Prostate gland (tissue), 1 donor: ENCODE data around the gene CACFD1.

Source experiments
- POLR2A ChIP-seq: fragments of 450-650 bp; IDR thresholded peaks from one replicate; pipeline ENCODE4 v1.6.1; 2016; ENCODE audit warnings: antibody characterized with exemption, mild to moderate bottlenecking
- POLR2AphosphoS5 ChIP-seq: sonication (generic); formaldehyde crosslinking; IDR thresholded peaks from one replicate; pipeline ENCODE4 v1.6.1; 2017; ENCODE audit warnings: antibody characterized with exemption

DNA sequence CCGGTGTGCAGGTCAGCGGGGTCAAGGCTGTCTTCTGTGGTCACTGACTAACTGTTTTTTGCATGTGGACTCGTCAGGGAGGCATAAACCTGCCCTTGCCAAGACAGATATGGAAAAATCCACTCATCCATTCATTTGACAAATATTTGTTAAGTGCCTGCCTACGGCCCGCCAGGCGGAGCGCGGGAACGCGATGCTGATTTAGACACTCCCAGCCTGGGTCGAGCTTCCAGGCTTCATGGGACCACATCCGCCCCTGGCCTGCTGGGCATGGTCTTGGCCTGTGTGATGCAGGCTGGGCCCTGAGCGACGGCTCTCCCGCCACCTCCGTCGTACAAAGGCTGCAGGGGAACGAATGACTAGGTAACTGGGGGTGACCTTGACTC lies 46.9 kb downstream of the CACFD1 start:
- no peak for TF ChIP-seq POLR2A
- TF ChIP-seq POLR2AphosphoS5 = peak; percentile 17
